ENCODE results near the gene LRRC45. TPM values are rescaled to one million over a fixed set of nuclear protein-coding genes. Genes with fewer than 3 reads are reported as not detected.
A peak's percentile ranks its signal among the peaks of the same experiment; 100 is the strongest.

LRRC45 gene
- total and polyA plus RNA-seq, 9 of the 15 experiments (the other 6 are each of a cell fraction or from before 2014, with no cell fraction given): 3.5 to 21.5 (median 11.2) TPM; not detected in 2

DNA sequence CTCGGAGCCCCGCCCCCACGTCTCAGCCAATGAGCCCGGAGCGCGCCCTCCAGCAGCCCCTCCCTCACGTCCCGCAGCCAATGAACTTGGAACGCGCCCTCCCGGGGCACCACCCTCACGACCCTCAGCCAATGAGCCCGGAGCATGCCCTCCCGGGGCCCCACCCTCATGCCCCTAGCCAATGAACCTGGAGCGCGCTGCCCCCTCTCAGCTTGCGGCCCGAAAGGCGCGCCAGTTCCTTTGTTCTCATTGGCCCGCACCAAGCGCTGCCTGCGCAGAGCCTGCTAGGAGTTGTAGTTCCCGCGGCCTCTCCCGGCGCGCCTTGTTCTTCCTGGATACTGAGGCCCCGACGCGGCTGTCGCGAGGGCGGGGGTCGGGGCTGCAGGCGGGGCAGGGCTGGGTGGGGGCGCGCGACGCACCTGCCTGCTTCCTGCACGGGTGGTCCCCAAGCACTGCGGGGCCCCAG lies at the start of gene LRRC45 (continued):
- TF ChIP-seq, protein P1, sequence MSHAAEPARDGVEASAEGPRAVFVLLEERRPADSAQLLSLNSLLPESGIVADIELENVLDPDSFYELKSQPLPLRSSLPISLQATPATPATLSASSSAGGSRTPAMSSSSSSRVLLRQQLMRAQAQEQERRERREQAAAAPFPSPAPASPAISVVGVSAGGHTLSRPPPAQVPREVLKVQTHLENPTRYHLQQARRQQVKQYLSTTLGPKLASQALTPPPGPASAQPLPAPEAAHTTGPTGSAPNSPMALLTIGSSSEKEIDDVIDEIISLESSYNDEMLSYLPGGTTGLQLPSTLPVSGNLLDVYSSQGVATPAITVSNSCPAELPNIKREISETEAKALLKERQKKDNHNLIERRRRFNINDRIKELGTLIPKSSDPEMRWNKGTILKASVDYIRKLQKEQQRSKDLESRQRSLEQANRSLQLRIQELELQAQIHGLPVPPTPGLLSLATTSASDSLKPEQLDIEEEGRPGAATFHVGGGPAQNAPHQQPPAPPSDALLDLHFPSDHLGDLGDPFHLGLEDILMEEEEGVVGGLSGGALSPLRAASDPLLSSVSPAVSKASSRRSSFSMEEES (CRISPR knock-in tag; IDR thresholded peaks at IDR 0.05): no peak
- TF ChIP-seq, protein P2, sequence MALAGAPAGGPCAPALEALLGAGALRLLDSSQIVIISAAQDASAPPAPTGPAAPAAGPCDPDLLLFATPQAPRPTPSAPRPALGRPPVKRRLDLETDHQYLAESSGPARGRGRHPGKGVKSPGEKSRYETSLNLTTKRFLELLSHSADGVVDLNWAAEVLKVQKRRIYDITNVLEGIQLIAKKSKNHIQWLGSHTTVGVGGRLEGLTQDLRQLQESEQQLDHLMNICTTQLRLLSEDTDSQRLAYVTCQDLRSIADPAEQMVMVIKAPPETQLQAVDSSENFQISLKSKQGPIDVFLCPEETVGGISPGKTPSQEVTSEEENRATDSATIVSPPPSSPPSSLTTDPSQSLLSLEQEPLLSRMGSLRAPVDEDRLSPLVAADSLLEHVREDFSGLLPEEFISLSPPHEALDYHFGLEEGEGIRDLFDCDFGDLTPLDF (CRISPR knock-in tag; IDR thresholded peaks at IDR 0.05): peak; percentile 78; the same call in 1 of the 2 replicates
- TF ChIP-seq SP2 (IDR thresholded peaks at IDR 0.05; ENCODE audit: extremely low read depth, low read depth, low read length, poor library complexity, severe bottlenecking) (peak; percentile 83), FOXK1 (CRISPR knock-in tag; IDR thresholded peaks at IDR 0.05; ENCODE audit: borderline replicate concordance) (no peak), E2F3 (CRISPR knock-in tag; IDR thresholded peaks at IDR 0.05) (0 out of 2 replicates have a peak, but pooled peaks have one; percentile 53), CREB1 (IDR thresholded peaks at IDR 0.05) (no peak), CREB1 (CRISPR knock-in tag; IDR thresholded peaks at IDR 0.05) (peak; percentile 49; the same call in 1 of the 2 replicates), ZNF140 (CRISPR knock-in tag; IDR thresholded peaks at IDR 0.05) (no peak), HDAC6 (IDR thresholded peaks at IDR 0.05; ENCODE audit: low read depth, low read length) (no peak), ZC3H4 (CRISPR knock-in tag; IDR thresholded peaks at IDR 0.05; ENCODE audit: borderline replicate concordance) (no peak), DDX20 (tag; IDR thresholded peaks at IDR 0.05; ENCODE audit: low read depth) (no peak), ZNF57 (CRISPR knock-in tag; IDR thresholded peaks at IDR 0.05) (no peak), PCBP2 (IDR thresholded peaks at IDR 0.05; ENCODE audit: low read depth, low read length, poor library complexity, severe bottlenecking) (no peak), IFI16 (CRISPR knock-in tag; IDR thresholded peaks at IDR 0.05) (no peak), ZNF785 (CRISPR knock-in tag; IDR thresholded peaks at IDR 0.05) (no peak)
- TF ChIP-seq, protein P3, sequence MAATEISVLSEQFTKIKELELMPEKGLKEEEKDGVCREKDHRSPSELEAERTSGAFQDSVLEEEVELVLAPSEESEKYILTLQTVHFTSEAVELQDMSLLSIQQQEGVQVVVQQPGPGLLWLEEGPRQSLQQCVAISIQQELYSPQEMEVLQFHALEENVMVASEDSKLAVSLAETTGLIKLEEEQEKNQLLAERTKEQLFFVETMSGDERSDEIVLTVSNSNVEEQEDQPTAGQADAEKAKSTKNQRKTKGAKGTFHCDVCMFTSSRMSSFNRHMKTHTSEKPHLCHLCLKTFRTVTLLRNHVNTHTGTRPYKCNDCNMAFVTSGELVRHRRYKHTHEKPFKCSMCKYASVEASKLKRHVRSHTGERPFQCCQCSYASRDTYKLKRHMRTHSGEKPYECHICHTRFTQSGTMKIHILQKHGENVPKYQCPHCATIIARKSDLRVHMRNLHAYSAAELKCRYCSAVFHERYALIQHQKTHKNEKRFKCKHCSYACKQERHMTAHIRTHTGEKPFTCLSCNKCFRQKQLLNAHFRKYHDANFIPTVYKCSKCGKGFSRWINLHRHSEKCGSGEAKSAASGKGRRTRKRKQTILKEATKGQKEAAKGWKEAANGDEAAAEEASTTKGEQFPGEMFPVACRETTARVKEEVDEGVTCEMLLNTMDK (IDR thresholded peaks at IDR 0.05; ENCODE audit: borderline replicate concordance, insufficient read depth, low read depth, low read length, poor library complexity, severe bottlenecking): no peak
- TF ChIP-seq, protein P4, sequence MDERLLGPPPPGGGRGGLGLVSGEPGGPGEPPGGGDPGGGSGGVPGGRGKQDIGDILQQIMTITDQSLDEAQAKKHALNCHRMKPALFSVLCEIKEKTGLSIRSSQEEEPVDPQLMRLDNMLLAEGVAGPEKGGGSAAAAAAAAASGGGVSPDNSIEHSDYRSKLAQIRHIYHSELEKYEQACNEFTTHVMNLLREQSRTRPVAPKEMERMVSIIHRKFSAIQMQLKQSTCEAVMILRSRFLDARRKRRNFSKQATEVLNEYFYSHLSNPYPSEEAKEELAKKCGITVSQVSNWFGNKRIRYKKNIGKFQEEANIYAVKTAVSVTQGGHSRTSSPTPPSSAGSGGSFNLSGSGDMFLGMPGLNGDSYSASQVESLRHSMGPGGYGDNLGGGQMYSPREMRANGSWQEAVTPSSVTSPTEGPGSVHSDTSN (CRISPR knock-in tag; IDR thresholded peaks at IDR 0.05; ENCODE audit: low read depth): no peak
- TF ChIP-seq, protein P4 (tag; conservative IDR thresholded peaks at IDR 0.05; ENCODE audit: low read depth): no peak
